Measurements from ENCODE around the gene ZMAT5.

The ZMAT5 gene

GRCh38 chr22:29707010-29707409, 59.8 kb downstream of the ZMAT5 start:
- Histone ChIP-seq H3K4me1 (ENCODE audit: control insufficient read depth, insufficient read depth, low read length, poor library complexity, severe bottlenecking) (peaks cover 4% of the 10 kb centered on the region), H3K4me3 (ENCODE audit: extremely low read depth, insufficient read depth, low read length, poor library complexity, severe bottlenecking) (no peak overlapping the region), H3K27ac (ENCODE audit: low read depth, low read length, severe bottlenecking) (no peak overlapping the region), H3K9me3 (ENCODE audit: control insufficient read depth, low read length) (no peaks in the 10 kb centered on the region), H3K36me3 (ENCODE audit: control insufficient read depth, insufficient read depth, low read length) (no peaks in the 10 kb centered on the region)
- 77 to 82% methylated on average over 12 to 17 of the region's 18 CpGs for WGBS, 2 experiments (ENCODE audit: insufficient coverage in 2 of 2)

- Histone ChIP-seq H3K4me1 (ENCODE audit: control insufficient read depth, insufficient read depth, low read length, poor library complexity, severe bottlenecking) (peaks cover 7% of the 10 kb centered on the region), H3K9me3 (ENCODE audit: control insufficient read depth, low read length) (no peaks in the 10 kb centered on the region), H3K27ac (ENCODE audit: low read depth, low read length, severe bottlenecking) (no peak overlapping the region), H3K36me3 (ENCODE audit: control insufficient read depth, insufficient read depth, low read length) (no peaks in the 10 kb centered on the region), H3K4me3 (ENCODE audit: extremely low read depth, insufficient read depth, low read length, poor library complexity, severe bottlenecking) (no peak overlapping the region)
- 25 to 27% methylated on average over 5 to 7 of the region's 9 CpGs for WGBS, 2 experiments (ENCODE audit: insufficient coverage in 2 of 2)
These were observed 60.3 kb downstream of the ZMAT5 start for GRCh38 chr22:29706486-29706885.

GRCh38 chr22:29705651-29706050, 61.2 kb downstream of the ZMAT5 start:
- Histone ChIP-seq H3K4me1 (ENCODE audit: control insufficient read depth, insufficient read depth, low read length, poor library complexity, severe bottlenecking) (peaks cover 7% of the 10 kb centered on the region), H3K36me3 (ENCODE audit: control insufficient read depth, insufficient read depth, low read length) (no peaks in the 10 kb centered on the region), H3K4me3 (ENCODE audit: extremely low read depth, insufficient read depth, low read length, poor library complexity, severe bottlenecking) (no peak overlapping the region), H3K9me3 (ENCODE audit: control insufficient read depth, low read length) (no peaks in the 10 kb centered on the region), H3K27ac (ENCODE audit: low read depth, low read length, severe bottlenecking) (no peak overlapping the region)
- WGBS, 2 experiments (ENCODE audit: insufficient coverage in 2 of 2): 77 to 93% methylated on average over 3 to 4 of the region's 7 CpGs

GRCh38 chr22:29704528-29705285, 62.1 kb downstream of the ZMAT5 start:
- Histone ChIP-seq H3K4me1 (ENCODE audit: control insufficient read depth, insufficient read depth, low read length, poor library complexity, severe bottlenecking) (peaks cover 8% of the 10 kb centered on the region), H3K9me3 (ENCODE audit: control insufficient read depth, low read length) (no peaks in the 10 kb centered on the region), H3K4me3 (ENCODE audit: extremely low read depth, insufficient read depth, low read length, poor library complexity, severe bottlenecking) (no peak overlapping the region), H3K36me3 (ENCODE audit: control insufficient read depth, insufficient read depth, low read length) (no peaks in the 10 kb centered on the region), H3K27ac (ENCODE audit: low read depth, low read length, severe bottlenecking) (peak overlapping the region; percentile 23)
- WGBS, 2 experiments (ENCODE audit: insufficient coverage in 2 of 2): 44 to 55% methylated on average over 5 to 6 of the region's 14 CpGs

- no peaks in the 10 kb centered on the region for H3K9me3 ChIP-seq (ENCODE audit: control insufficient read depth, low read length)
- peaks cover 9% of the 10 kb centered on the region for H3K4me1 ChIP-seq (ENCODE audit: control insufficient read depth, insufficient read depth, low read length, poor library complexity, severe bottlenecking)
- H3K36me3 ChIP-seq (ENCODE audit: control insufficient read depth, insufficient read depth, low read length): no peaks in the 10 kb centered on the region
- no peak overlapping the region for H3K4me3 ChIP-seq (ENCODE audit: extremely low read depth, insufficient read depth, low read length, poor library complexity, severe bottlenecking)
- H3K27ac ChIP-seq (ENCODE audit: low read depth, low read length, severe bottlenecking): no peak overlapping the region
- WGBS, 2 experiments (ENCODE audit: insufficient coverage in 2 of 2): 26 to 56% methylated on average over 5 to 6 of the region's 7 CpGs
These were observed 63.1 kb downstream of the ZMAT5 start for GRCh38 chr22:29703569-29704195.

- WGBS, 2 experiments (ENCODE audit: insufficient coverage in 2 of 2): 35 to 41% methylated on average over 14 to 15 of the region's 19 CpGs
- H3K27ac ChIP-seq (ENCODE audit: low read depth, low read length, severe bottlenecking): no peak overlapping the region
These were observed 63.8 kb downstream of the ZMAT5 start for GRCh38 chr22:29702931-29703501.

GRCh38 chr22:29702000-29702930, 64.5 kb downstream of the ZMAT5 start:
- H3K36me3 ChIP-seq (ENCODE audit: control insufficient read depth, insufficient read depth, low read length): peaks cover under 1% of the 10 kb centered on the region
- no peaks in the 10 kb centered on the region for H3K9me3 ChIP-seq (ENCODE audit: control insufficient read depth, low read length)
- 36 to 43% methylated on average over 10 to 12 of the region's 14 CpGs for WGBS, 2 experiments (ENCODE audit: insufficient coverage in 2 of 2)
- no peak overlapping the region for H3K27ac ChIP-seq (ENCODE audit: low read depth, low read length, severe bottlenecking)
- H3K4me3 ChIP-seq (ENCODE audit: extremely low read depth, insufficient read depth, low read length, poor library complexity, severe bottlenecking): no peak overlapping the region
- peaks cover 9% of the 10 kb centered on the region for H3K4me1 ChIP-seq (ENCODE audit: control insufficient read depth, insufficient read depth, low read length, poor library complexity, severe bottlenecking)

More at GRCh38 chr22:29702931-29703501, 63.8 kb downstream of the ZMAT5 start:
- Histone ChIP-seq H3K4me3 (ENCODE audit: extremely low read depth, insufficient read depth, low read length, poor library complexity, severe bottlenecking) (no peak overlapping the region), H3K4me1 (ENCODE audit: control insufficient read depth, insufficient read depth, low read length, poor library complexity, severe bottlenecking) (peaks cover 9% of the 10 kb centered on the region), H3K9me3 (ENCODE audit: control insufficient read depth, low read length) (no peaks in the 10 kb centered on the region), H3K36me3 (ENCODE audit: control insufficient read depth, insufficient read depth, low read length) (no peaks in the 10 kb centered on the region)

GRCh38 chr22:29701155-29701999, 65.4 kb downstream of the ZMAT5 start:
- 39 to 46% methylated on average over 12 to 13 of the region's 14 CpGs for whole genome bisulfite sequencing, 2 experiments (ENCODE audit: insufficient coverage in 2 of 2)
- Histone ChIP-seq H3K9me3 (ENCODE audit: control insufficient read depth, low read length) (no peaks in the 10 kb centered on the region), H3K27ac (ENCODE audit: low read depth, low read length, severe bottlenecking) (no peak overlapping the region), H3K4me1 (ENCODE audit: control insufficient read depth, insufficient read depth, low read length, poor library complexity, severe bottlenecking) (peaks cover 9% of the 10 kb centered on the region), H3K4me3 (ENCODE audit: extremely low read depth, insufficient read depth, low read length, poor library complexity, severe bottlenecking) (no peak overlapping the region), H3K36me3 (ENCODE audit: control insufficient read depth, insufficient read depth, low read length) (peaks cover 4% of the 10 kb centered on the region)

GRCh38 chr22:29700900-29701154, 66.0 kb downstream of the ZMAT5 start:
- no peak overlapping the region for H3K27ac ChIP-seq (ENCODE audit: low read depth, low read length, severe bottlenecking)
- no peaks in the 10 kb centered on the region for H3K9me3 ChIP-seq (ENCODE audit: control insufficient read depth, low read length)
- WGBS, 2 experiments (ENCODE audit: insufficient coverage in 2 of 2): 61 to 64% methylated on average over 7 to 9 of the region's 9 CpGs
- peaks cover 4% of the 10 kb centered on the region for H3K36me3 ChIP-seq (ENCODE audit: control insufficient read depth, insufficient read depth, low read length)
- H3K4me1 ChIP-seq (ENCODE audit: control insufficient read depth, insufficient read depth, low read length, poor library complexity, severe bottlenecking): peaks cover 9% of the 10 kb centered on the region
- H3K4me3 ChIP-seq (ENCODE audit: extremely low read depth, insufficient read depth, low read length, poor library complexity, severe bottlenecking): no peak overlapping the region
